ENCODE results near the gene SRGAP2C.
"Not testable (repeated sequence)": the region's sequence is repeated elsewhere in the genome, so short reads cannot be mapped to it uniquely, and the experiment has no call there.

DNA sequence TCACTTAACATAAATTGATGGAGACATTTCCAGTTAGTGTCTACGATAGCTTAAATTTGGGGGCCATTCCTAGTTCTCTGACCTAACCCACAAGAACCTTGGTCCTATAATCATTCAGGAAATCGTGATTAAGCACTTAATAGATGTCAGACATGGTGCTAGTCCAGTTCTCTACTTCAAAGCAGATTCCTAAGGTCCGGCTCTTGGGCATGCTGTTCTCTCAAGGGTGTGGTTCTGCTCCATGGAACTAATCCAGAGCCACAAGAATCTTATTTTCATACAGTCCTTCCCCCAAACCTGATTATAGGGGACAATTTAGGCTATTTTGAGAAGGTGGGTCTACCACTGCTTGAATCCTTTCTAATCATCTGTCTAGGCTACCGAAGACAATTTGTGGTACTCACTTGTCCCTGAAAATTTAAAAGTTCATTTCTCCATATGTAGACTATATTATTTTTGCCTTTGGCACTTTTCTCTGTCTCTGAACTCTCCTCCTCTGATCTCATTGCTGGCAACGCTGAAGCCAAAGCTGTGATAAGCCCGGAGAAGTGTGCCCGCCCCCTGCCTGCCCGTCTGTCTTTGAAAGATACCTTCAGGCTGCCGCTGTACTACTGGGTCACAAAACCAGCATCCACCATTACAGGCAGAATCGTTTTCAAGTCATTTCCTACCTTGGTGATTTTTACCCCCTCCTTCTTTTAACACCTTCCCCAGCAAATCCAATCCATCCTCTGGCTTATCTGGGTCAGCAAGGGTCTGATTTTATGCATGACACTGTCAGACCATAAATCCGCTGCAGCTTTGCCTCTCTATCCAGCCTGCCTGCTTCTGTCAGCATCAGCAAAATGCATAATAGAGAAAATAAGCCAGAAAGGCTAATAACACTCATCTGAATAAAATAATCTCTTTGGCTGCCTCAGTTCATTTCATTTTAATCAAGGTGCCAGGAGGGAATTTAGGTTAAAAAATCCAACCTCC lies 133.0 kb downstream of the SRGAP2C start:
- TF ChIP-seq, protein P1, sequence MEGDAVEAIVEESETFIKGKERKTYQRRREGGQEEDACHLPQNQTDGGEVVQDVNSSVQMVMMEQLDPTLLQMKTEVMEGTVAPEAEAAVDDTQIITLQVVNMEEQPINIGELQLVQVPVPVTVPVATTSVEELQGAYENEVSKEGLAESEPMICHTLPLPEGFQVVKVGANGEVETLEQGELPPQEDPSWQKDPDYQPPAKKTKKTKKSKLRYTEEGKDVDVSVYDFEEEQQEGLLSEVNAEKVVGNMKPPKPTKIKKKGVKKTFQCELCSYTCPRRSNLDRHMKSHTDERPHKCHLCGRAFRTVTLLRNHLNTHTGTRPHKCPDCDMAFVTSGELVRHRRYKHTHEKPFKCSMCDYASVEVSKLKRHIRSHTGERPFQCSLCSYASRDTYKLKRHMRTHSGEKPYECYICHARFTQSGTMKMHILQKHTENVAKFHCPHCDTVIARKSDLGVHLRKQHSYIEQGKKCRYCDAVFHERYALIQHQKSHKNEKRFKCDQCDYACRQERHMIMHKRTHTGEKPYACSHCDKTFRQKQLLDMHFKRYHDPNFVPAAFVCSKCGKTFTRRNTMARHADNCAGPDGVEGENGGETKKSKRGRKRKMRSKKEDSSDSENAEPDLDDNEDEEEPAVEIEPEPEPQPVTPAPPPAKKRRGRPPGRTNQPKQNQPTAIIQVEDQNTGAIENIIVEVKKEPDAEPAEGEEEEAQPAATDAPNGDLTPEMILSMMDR (IDR thresholded peaks at IDR 0.05; ENCODE audit: low read depth, low read length, missing input control), result not testable (repeated sequence)
- TF ChIP-seq, protein P2, sequence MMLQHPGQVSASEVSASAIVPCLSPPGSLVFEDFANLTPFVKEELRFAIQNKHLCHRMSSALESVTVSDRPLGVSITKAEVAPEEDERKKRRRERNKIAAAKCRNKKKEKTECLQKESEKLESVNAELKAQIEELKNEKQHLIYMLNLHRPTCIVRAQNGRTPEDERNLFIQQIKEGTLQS (IDR thresholded peaks at IDR 0.05), result not testable (repeated sequence)
